ENCODE measurements around the gene IQCC.

- TF ChIP-seq CTCF (tag by site-specific recombination; IDR thresholded peaks at IDR 0.05) = no peak
- TF ChIP-seq ZNF121 (tag by site-specific recombination; IDR thresholded peaks at IDR 0.05) = no peak
- TF ChIP-seq ZNF701 (tag by site-specific recombination; IDR thresholded peaks at IDR 0.05) = no peak
- no peak for TF ChIP-seq MYNN (tag by site-specific recombination; IDR thresholded peaks at IDR 0.05; ENCODE audit: borderline replicate concordance)
- TF ChIP-seq KLF10 (tag by site-specific recombination; IDR thresholded peaks at IDR 0.05) = no peak
- no peak for TF ChIP-seq SETDB1 (IDR thresholded peaks at IDR 0.05; ENCODE audit: insufficient read length, low read length)
- no peak for TF ChIP-seq ZNF146 (tag by site-specific recombination; IDR thresholded peaks at IDR 0.05)
Measured at GRCh38 chr1:32232558-32233304, 27.3 kb downstream of the IQCC start.
